A549 treated with Mapracorat at 1 μM for 4 hours (cell line): ENCODE data around the gene PTGER1. TPM values are rescaled to one million over a fixed set of nuclear protein-coding genes. Genes with fewer than 3 reads are reported as not detected.

Experiments
- total RNA-seq: library from RNA; stranded (reverse); fragments of 200-300 nt; extraction: Qiagen RNA extraction; gene quantifications from 5 replicates; pipeline ENCODE4 v1.2.3, GENCODE V29; 2022

PTGER1 gene, protein sequence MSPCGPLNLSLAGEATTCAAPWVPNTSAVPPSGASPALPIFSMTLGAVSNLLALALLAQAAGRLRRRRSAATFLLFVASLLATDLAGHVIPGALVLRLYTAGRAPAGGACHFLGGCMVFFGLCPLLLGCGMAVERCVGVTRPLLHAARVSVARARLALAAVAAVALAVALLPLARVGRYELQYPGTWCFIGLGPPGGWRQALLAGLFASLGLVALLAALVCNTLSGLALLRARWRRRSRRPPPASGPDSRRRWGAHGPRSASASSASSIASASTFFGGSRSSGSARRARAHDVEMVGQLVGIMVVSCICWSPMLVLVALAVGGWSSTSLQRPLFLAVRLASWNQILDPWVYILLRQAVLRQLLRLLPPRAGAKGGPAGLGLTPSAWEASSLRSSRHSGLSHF
- total RNA-seq: 0.09 to 0.26 TPM (median 0.12 TPM) in 5 replicates

DNA sequence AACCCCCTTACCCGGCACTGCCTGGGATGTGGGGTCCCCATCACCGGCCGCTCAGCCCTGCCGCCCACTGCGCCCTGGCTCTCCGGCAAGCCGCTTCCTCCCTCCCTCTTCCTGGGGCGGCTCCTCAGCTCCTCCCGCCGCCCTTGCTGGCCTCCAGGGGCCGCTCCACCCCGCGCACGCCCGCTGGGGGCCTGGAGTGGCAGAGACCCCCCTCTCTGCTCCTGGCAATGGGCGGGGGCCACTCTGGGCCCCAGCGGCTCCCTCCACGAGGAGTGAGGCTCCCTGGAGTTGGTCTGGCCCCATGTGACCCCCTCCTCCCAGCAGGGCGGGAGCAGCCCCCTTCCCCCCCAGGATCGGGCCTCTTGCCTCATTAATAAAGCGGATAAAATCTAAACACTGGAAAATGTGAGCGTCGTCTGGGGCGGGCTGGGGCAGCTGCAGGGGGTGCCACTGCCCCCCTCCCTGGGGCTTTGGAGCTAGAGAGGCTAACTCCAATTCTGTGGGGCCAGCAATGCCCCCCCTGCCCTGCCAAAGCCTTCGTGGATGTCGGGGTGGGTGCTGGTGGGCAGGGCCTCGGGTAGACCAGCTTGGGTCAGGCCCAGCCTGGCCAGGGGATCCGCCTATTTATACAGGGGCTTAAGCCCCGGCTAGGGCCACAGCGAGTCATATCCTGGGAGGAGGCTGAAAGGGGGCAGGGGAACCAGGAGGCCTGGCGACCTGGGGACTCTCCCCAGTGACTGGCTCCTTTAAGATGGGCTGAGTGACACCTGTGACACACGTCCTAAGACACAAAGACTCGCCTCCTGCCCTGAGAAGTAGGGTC lies at the start of gene PTGER1:
Gene PTGER1, minus strand, starts transcription at position 104 of the 823 bp plus-strand sequence. CDS start 1,034 bp downstream, outside the sequence.

DNA sequence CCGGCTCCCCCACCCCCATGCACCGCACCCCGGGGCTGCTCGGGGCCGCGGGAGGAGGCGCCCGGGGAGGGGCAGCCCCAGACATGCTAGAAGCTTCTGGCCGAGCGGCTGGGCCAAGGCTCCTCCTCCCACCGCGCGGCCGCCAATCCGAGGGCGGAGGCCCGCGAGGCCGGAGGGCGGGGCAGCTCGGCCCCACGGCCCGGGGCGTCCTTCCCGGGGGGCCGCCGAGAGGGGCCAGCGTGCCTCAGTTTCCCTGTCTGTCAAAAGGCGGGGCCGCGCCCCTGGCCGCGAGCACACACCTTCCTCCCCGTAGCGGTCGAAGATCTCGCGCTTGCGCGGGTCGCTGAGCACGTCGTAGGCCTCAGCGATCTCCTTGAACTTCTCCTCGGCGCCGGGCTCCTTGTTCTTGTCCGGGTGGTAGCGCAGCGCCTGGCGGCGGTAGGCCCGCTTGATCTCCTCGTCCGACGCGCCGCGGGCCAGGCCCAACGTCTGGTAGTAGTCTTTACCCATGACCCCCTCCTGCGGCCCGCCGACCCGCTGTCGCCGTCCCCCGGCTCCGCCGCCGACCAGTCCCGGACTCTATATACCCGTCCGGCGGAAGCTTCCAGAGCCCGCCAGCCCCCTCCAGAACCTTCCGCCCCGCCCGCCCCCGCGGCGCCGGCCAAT lies 42.8 kb upstream of the PTGER1 start, which contains the start of gene DNAJB1:
Gene DNAJB1, minus strand, starts transcription at position 558 of the 666 bp plus-strand sequence. Its CDS starts 48 bp downstream, at position 510.

DNA sequence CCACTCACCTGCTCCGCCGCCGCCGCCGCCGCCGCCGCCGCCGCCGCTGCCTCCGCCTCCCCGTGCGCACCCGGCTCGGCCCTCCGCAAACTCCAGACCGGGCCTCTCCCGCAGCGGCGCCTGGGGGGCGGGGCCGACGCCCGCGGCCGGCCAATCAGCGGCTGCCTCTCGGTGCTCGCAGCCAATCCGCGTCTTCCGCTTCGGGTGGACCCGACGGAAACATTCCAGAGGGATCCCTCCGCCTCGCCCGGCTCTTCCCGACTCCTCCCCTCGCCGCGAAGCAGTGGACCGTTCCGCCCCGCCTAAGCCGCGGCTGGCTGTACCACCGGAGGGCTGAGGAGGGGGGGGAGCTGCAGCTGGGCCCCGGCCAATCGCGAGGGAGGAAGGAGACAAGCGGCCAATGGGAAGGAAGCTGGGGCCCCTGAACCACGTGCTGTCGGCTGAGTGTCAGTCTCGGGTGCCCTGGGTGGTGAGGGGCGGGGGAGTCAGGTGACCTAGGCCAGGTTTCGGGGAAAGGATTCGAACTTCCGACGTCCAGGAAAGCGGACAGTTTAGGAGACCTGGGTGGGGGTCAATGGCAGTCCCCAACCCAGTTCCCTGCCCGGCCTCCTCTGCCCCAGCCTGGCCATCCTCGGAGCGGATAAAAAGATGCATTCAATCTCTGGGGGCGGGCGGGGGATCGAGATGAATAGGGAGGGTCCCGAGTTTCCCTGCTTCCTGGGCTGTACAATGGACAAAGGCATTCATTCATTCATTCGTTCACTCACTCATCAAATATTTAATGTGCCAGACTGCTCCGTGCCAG lies 21.1 kb upstream of the PTGER1 start, which contains the start of gene GIPC1:
Gene GIPC1, minus strand, starts transcription at position 99 of the 805 bp plus-strand sequence. CDS start 13,151 bp downstream, outside the sequence.

DNA sequence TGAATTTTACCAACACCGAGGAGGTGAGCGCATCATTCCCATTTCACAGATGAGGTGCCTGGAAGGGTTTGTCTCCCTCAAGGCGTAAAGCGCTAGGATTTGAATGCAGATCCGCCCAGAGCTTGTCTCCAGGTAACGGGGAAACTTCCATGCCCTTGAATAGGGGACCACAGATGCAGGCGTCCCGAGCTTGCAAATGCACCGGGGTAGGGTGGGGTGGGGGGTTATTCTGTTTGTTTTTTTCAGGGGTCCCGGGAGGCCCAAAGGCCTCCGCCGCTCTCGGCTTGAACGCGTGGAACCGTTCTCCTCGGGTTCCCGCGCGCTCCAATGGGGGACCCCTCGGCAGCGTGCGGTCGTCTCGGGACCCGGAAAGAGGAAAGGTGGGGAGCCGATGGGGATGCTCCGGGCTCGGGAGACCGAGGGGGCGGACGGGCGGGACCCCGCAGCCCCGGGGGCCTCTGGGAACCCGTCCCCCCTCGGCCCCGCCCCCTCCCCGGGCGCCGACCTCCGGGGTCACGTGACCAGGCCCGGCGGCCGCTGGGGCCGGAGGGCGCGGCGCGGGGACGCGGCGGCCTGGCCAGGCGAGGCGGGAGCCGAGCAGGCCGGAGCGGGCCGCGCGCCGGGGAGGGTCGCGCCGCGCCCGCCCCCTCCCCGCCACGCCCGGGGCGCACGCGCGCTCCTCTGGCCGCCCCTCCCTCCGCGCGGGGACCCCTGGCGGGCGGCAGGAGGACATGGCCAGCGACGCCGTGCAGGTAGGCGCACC lies 42.2 kb downstream of the PTGER1 start, which contains the start of gene PKN1:
Gene PKN1, plus strand, starts transcription at position 516 of the 763 bp plus-strand sequence. Its CDS starts 216 bp downstream, at position 732.

Other genes with a start within 250 kb of the PTGER1 start
- 62.9 to 95.1 TPM (median 88.0 TPM) in 5 replicates for gene ADGRE5, start 93.9 kb downstream of the PTGER1 start, total RNA-seq
- 113 to 138 TPM (median 128 TPM) in 5 replicates for gene DDX39A, start 56.0 kb downstream of the PTGER1 start, total RNA-seq
- gene PKN1, start 42.0 kb downstream of the PTGER1 start, total RNA-seq: 63.8 to 83.2 TPM (median 81.1 TPM) in 5 replicates
- 91.4 to 154 TPM (median 146 TPM) in 5 replicates for gene GIPC1, start 20.8 kb upstream of the PTGER1 start, total RNA-seq
- 175 to 239 TPM (median 206 TPM) in 5 replicates for gene DNAJB1, start 43.0 kb upstream of the PTGER1 start, total RNA-seq
- gene TECR, start 54.2 kb upstream of the PTGER1 start, total RNA-seq: 155 to 183 TPM (median 173 TPM) in 5 replicates
- gene NDUFB7, start 96.7 kb upstream of the PTGER1 start, total RNA-seq: 176 to 210 TPM (median 197 TPM) in 5 replicates
- not detected in 5 replicates for gene CLEC17A, start 107.7 kb upstream of the PTGER1 start, total RNA-seq
- gene ADGRE3, start 199.5 kb upstream of the PTGER1 start, total RNA-seq: not detected in 5 replicates
- gene ZNF333, start 214.7 kb upstream of the PTGER1 start, total RNA-seq: 2.0 to 3.5 TPM (median 3.1 TPM) in 5 replicates